BLaER1 treated with 17β-estradiol and CSF1 and Interleukin-3, amounts not matched to agents 10 nM and 100 nM (cell line): ENCODE measurements around the gene BGN.

Experiments used
- H3K27ac ChIP-seq, 11 experiments: shearing (Covaris generic); formaldehyde crosslinking; 2 replicates each; pipeline ENCODE4 v1.8.1; 2022
- H3K27me3 ChIP-seq, 11 experiments: shearing (Covaris generic); formaldehyde crosslinking; 2 replicates each; pipeline ENCODE4 v1.8.1; 2022
- H3K36me3 ChIP-seq, 11 experiments: shearing (Covaris generic); formaldehyde crosslinking; 2 replicates each; pipeline ENCODE4 v1.8.1; 2022
- H3K4me1 ChIP-seq, 10 experiments: shearing (Covaris generic); formaldehyde crosslinking; 2 replicates each; pipeline ENCODE4 v1.8.1; 2022
- H3K4me2 ChIP-seq, 11 experiments: shearing (Covaris generic); formaldehyde crosslinking; 2 replicates each; pipeline ENCODE4 v1.8.1; 2022
- H3K4me3 ChIP-seq, 10 experiments: shearing (Covaris generic); formaldehyde crosslinking; 2 replicates each; pipeline ENCODE4 v1.8.1; 2022
- H3K9ac ChIP-seq, 11 experiments: shearing (Covaris generic); formaldehyde crosslinking; 2 replicates each; pipeline ENCODE4 v1.8.1; 2022
- H3K9me3 ChIP-seq, 11 experiments: shearing (Covaris generic); formaldehyde crosslinking; replicated peaks in 1 of 11; 2 replicates each; pipeline ENCODE4 v1.8.1; 2022
- H4K20me1 ChIP-seq, 11 experiments: shearing (Covaris generic); formaldehyde crosslinking; 2 replicates each; pipeline ENCODE4 v1.8.1; 2022
- Cebpa-rat ChIP-seq, 11 experiments: shearing (Covaris generic); IDR thresholded peaks; 2 replicates each; pipeline ENCODE4 v1.8.1; 2022

Gene BGN

DNA sequence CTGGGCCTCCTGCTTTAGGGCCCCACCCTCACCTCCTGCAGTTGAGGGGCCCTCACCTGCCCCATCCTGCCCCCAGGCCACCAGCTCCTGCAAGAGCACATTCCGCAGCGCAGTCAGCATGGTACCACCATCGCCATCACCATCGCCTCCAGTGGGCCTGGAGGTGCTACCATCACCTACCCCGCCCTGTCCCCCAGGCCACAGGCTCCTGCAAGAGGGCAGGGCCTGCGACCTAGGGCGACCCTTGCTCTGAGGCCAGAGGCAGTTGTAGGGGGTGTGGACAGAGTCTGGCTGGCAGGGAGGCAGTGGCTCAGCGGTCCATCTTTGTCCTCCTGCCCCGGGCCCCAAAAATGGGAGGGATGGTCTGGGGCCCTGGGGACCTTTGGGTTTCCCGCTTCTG, 20.5 kb upstream of the BGN start:
- H3K4me2 ChIP-seq = peak overlapping the region; percentile 41 to 60 (median 51); a peak in 17 of 22 replicates
- H3K27ac ChIP-seq = peak overlapping the region in 4 of 11 experiments; percentile 28 to 45 (median 36); a peak in 3 of 22 replicates
- peaks cover 5 to 61% (median 35%) of the 10 kb centered on the region in 11 experiments; a peak in 18 of 22 replicates for H3K27me3 ChIP-seq
- TF ChIP-seq Cebpa-rat (IDR thresholded peaks at IDR 0.05) = no peak
- H4K20me1 ChIP-seq = peaks cover 0 to 9% (median 6%) of the 10 kb centered on the region in 11 experiments; a peak in 11 of 22 replicates
- H3K9me3 ChIP-seq = peaks cover 0 to 4% (median 0%) of the 10 kb centered on the region in 11 experiments; a peak in 4 of 22 replicates
- no peak overlapping the region for H3K9ac ChIP-seq
- no peak overlapping the region for H3K4me3 ChIP-seq
- no peaks in the 10 kb centered on the region for H3K36me3 ChIP-seq
- peaks cover 4 to 62% (median 45%) of the 10 kb centered on the region in 10 experiments for H3K4me1 ChIP-seq

DNA sequence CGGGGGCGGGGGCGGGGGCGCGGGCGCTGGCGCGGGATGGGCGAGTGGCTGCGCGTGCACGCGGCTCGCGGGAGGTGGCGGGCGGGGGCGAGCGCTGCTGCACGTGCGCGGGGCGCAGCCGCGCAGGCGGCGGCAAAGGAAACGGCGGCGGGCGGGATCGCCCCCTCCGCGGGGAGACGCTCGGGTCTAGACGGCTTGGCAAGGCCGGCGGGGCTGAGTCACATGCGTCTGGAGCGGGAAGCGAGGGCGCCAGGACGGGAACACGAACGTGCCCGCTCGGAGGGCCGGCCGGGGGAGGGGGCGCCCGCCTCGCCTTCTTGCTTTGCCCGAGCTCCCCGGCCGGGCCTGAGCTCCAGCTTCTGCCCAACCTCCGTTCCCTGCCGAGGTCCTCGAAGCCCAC, 20.1 kb upstream of the BGN start:
- peak overlapping the region in 5 of 10 experiments; percentile 17 to 52 (median 44); a peak in 7 of 20 replicates for H3K4me3 ChIP-seq
- peaks cover 0 to 4% (median 0%) of the 10 kb centered on the region in 11 experiments; a peak in 4 of 22 replicates for H3K9me3 ChIP-seq
- TF ChIP-seq Cebpa-rat (IDR thresholded peaks at IDR 0.05) = no peak
- peaks cover 0 to 63% (median 42%) of the 10 kb centered on the region in 10 experiments; a peak in 17 of 20 replicates for H3K4me1 ChIP-seq
- peak overlapping the region; percentile 54 to 77 (median 73) for H3K4me2 ChIP-seq
- H3K27me3 ChIP-seq = peaks cover 5 to 64% (median 35%) of the 10 kb centered on the region in 11 experiments; a peak in 18 of 22 replicates
- no peaks in the 10 kb centered on the region for H3K36me3 ChIP-seq
- H3K9ac ChIP-seq = peak overlapping the region in 8 of 11 experiments; percentile 23 to 75 (median 60); a peak in 10 of 22 replicates
- peak overlapping the region in 8 of 11 experiments; percentile 29 to 77 (median 66); a peak in 15 of 22 replicates for H3K27ac ChIP-seq
- peaks cover 0 to 5% (median 1%) of the 10 kb centered on the region in 11 experiments; a peak in 8 of 22 replicates for H4K20me1 ChIP-seq

DNA sequence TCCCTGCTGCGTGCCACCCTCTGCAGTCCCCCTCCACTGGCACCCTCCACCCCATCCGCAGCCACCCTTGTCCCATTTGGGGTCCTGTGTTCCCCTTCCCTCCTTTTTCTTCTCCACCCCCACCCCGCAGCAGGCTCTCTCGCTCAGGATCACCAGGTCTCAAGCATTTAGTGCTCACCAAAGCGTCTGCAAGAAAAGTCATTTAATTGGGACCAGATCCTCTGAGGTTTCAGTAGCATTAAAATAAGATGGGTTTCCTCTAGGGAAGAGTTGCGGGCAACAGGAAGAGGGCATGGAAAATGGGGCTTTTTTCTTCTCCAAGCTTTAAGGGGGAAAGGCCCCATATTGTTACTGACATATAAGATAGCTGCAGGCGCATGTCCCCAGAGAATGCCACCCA, 19.5 kb upstream of the BGN start:
- Histone ChIP-seq H4K20me1 (no peaks in the 10 kb centered on the region; a peak in 3 of 22 replicates), H3K4me2 (peak overlapping the region; percentile 54 to 77 (median 73)), H3K36me3 (no peaks in the 10 kb centered on the region), H3K9me3 (peaks cover 0 to 4% (median 0%) of the 10 kb centered on the region in 11 experiments; a peak in 4 of 22 replicates), H3K9ac (peak overlapping the region in 6 of 11 experiments; percentile 23 to 75 (median 70); a peak in 9 of 22 replicates), H3K27ac (peak overlapping the region in 8 of 11 experiments; percentile 29 to 77 (median 66); a peak in 13 of 22 replicates), H3K4me1 (peaks cover 0 to 69% (median 48%) of the 10 kb centered on the region in 10 experiments; a peak in 17 of 20 replicates), H3K4me3 (peak overlapping the region in 3 of 10 experiments; percentile 44 to 52 (median 47); a peak in 4 of 20 replicates), H3K27me3 (peaks cover 5 to 68% (median 35%) of the 10 kb centered on the region in 11 experiments; a peak in 18 of 22 replicates)
- TF ChIP-seq Cebpa-rat (IDR thresholded peaks at IDR 0.05) = no peak

DNA sequence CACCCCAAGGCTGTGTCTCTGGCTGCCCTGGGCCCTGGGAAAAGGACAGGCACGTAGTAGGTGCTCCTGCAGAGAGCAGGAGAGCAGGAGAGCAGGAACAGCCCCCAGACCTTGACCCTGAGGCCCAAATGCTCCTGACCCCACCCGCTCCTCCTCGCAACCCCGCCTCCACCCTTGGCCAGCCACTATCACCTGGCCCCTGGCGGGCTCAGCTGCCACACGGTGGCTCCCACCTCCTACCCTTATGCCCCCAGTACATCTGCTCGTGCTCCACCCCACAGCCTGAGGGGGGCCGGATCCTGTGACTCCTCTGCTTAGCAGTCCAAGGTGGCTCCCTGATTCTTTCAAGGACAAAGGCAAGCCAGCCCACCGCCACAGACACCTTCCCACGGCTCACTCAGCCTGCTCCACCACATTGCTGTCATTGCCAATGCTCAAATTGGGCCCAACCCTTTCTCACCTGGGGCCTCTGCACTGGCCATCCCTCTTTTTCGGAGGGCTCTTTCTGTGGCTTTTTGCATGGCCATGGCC, 19.0 kb upstream of the BGN start:
- H3K27ac ChIP-seq = peak overlapping the region in 4 of 11 experiments; percentile 71 to 77 (median 74); a peak in 6 of 22 replicates

DNA sequence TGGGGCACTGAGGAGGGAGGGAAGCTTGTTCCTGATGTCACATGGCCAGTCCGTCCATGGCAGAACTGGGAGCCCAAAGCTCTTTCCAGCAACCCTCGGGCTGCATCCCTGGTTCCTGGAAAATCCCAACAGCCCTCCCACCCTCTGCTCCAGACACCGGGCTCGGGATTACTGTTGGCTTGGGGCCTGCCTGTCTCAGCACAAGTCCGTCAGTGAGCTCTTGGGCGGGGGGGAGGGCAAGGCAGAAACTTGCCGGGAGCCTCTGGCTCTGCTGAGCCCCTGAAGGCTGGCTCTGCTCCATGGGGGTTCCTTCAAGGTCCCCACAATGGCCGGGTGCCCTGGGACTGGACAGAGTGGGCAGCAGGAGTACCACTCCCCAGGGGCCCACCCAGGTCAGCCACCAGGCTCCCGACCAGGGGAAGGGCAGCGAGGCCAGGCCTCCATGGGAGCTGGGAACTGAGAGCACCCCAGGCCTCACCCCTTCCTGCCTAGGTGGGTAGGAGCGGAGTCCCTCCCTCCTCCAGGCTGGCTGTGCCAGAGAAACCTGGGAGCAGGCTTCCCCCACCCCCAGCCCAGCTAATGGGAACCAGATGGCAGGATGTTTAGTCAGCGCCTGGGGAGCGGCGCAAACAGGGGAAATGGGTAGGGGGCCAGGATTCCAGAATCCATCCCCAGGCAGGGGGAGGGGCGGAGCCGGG, 18.0 kb upstream of the BGN start:
- Histone ChIP-seq H3K4me2 (peak overlapping the region in 6 of 11 experiments; percentile 22 to 75 (median 72); a peak in 8 of 22 replicates), H3K4me3 (no peak overlapping the region), H3K4me1 (peaks cover 0 to 76% (median 55%) of the 10 kb centered on the region in 10 experiments; a peak in 17 of 20 replicates), H3K9me3 (peaks cover 0 to 4% (median 0%) of the 10 kb centered on the region in 11 experiments; a peak in 3 of 22 replicates), H4K20me1 (peaks cover 0 to 5% (median 0%) of the 10 kb centered on the region in 11 experiments; a peak in 4 of 22 replicates), H3K9ac (no peak overlapping the region), H3K27ac (no peak overlapping the region; a peak in 1 of 22 replicates), H3K27me3 (peaks cover 5 to 76% (median 35%) of the 10 kb centered on the region in 11 experiments; a peak in 18 of 22 replicates), H3K36me3 (no peaks in the 10 kb centered on the region)
- TF ChIP-seq Cebpa-rat (IDR thresholded peaks at IDR 0.05) = no peak

More for the DNA sequence above, 19.0 kb upstream of the BGN start:
- peaks cover 0 to 4% (median 0%) of the 10 kb centered on the region in 11 experiments; a peak in 4 of 22 replicates for H3K9me3 ChIP-seq
- H3K9ac ChIP-seq = peak overlapping the region in 3 of 11 experiments; percentile 7 to 75 (median 72); a peak in 2 of 22 replicates
- peaks cover 0 to 74% (median 53%) of the 10 kb centered on the region in 10 experiments; a peak in 17 of 20 replicates for H3K4me1 ChIP-seq
- no peaks in the 10 kb centered on the region for H3K36me3 ChIP-seq
- no peak for TF ChIP-seq Cebpa-rat (IDR thresholded peaks at IDR 0.05)
- peak overlapping the region in 9 of 11 experiments; percentile 54 to 77 (median 73); a peak in 17 of 22 replicates for H3K4me2 ChIP-seq
- H4K20me1 ChIP-seq = peaks cover 0 to under 1% (median 0%) of the 10 kb centered on the region in 11 experiments; a peak in 4 of 22 replicates
- peaks cover 5 to 73% (median 40%) of the 10 kb centered on the region in 11 experiments; a peak in 18 of 22 replicates for H3K27me3 ChIP-seq
- H3K4me3 ChIP-seq = no peak overlapping the region

DNA sequence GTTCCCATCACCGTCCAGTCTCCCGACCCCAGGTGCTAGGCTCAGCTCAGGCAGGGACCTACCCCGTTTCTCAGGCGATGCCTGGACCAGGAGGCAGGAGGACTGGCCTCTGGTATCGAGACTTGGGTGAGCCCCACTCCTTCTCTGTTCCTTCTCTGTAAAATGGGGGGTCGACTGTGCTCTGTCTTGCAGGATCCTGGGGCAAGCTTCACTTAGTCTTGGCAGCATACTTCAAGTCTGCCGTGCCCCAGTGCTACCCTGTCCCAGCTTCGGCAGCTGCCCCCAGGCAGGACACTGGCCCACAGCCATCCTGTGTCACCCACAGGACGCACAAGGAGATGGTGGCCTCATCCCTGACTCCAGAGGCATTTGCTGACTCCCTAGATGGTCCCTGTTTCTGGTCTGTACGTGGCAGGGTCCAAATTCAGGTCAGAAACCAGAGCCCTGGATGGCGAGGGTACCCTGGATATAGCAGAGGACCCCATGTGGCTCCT, 17.4 kb upstream of the BGN start:
- H3K27me3 ChIP-seq = peaks cover 5 to 82% (median 40%) of the 10 kb centered on the region in 11 experiments; a peak in 19 of 22 replicates
- no peak overlapping the region; a peak in 1 of 22 replicates for H3K27ac ChIP-seq
- peaks cover 0 to 80% (median 60%) of the 10 kb centered on the region in 10 experiments; a peak in 17 of 20 replicates for H3K4me1 ChIP-seq
- no peak overlapping the region for H3K9ac ChIP-seq
- H3K4me2 ChIP-seq = peak overlapping the region in 5 of 11 experiments; percentile 7 to 28 (median 22); a peak in 5 of 22 replicates
- H4K20me1 ChIP-seq = peaks cover 0 to 5% (median 0%) of the 10 kb centered on the region in 11 experiments; a peak in 4 of 22 replicates
- H3K36me3 ChIP-seq = no peaks in the 10 kb centered on the region
- no peak overlapping the region for H3K4me3 ChIP-seq
- TF ChIP-seq Cebpa-rat (IDR thresholded peaks at IDR 0.05) = no peak
- peaks cover 0 to 4% (median 0%) of the 10 kb centered on the region in 11 experiments; a peak in 3 of 22 replicates for H3K9me3 ChIP-seq

DNA sequence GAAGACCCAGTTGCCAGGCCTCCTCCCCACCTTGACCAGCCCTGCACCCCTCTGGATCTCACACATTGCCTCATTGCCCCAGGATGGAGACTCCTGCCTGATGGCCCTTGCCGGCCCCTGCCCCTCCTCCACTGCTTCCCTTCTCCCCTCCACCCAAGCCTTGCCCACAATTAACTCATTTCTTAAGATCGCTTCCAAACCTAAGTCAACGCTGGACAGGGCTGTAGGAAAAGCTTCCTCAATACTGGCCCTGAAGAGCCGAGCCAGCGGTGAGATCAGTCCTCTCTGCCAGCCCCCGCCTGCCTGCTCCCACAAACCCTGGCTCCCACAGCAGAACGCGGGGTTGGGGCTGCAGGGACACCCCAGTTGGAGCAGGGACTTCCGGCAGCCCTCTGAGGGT, 16.9 kb upstream of the BGN start:
- H3K4me3 ChIP-seq = no peak overlapping the region
- H3K27me3 ChIP-seq = peaks cover 5 to 85% (median 43%) of the 10 kb centered on the region in 11 experiments; a peak in 19 of 22 replicates
- H3K27ac ChIP-seq = no peak overlapping the region
- H3K9me3 ChIP-seq = peaks cover 0 to 4% (median 0%) of the 10 kb centered on the region in 11 experiments; a peak in 3 of 22 replicates
- H3K9ac ChIP-seq = no peak overlapping the region
- peaks cover 0 to 83% (median 65%) of the 10 kb centered on the region in 10 experiments; a peak in 17 of 20 replicates for H3K4me1 ChIP-seq
- no peak overlapping the region; a peak in 1 of 22 replicates for H3K4me2 ChIP-seq
- no peaks in the 10 kb centered on the region for H3K36me3 ChIP-seq
- H4K20me1 ChIP-seq = peaks cover 0 to 9% (median 0%) of the 10 kb centered on the region in 11 experiments; a peak in 4 of 22 replicates
- TF ChIP-seq Cebpa-rat (IDR thresholded peaks at IDR 0.05) = no peak

- no peak overlapping the region for H3K4me3 ChIP-seq
- peaks cover 10 to 87% (median 51%) of the 10 kb centered on the region in 11 experiments; a peak in 20 of 22 replicates for H3K27me3 ChIP-seq
- H3K9me3 ChIP-seq = peaks cover 0 to 4% (median 0%) of the 10 kb centered on the region in 11 experiments; a peak in 2 of 22 replicates
- peaks cover 0 to 87% (median 72%) of the 10 kb centered on the region in 10 experiments; a peak in 17 of 20 replicates for H3K4me1 ChIP-seq
- H3K36me3 ChIP-seq = no peaks in the 10 kb centered on the region
- H3K9ac ChIP-seq = no peak overlapping the region
- no peak overlapping the region for H3K27ac ChIP-seq
- peak overlapping the region in 1 of 11 experiments; percentile 48; a peak in 2 of 22 replicates for H3K4me2 ChIP-seq
- no peak for TF ChIP-seq Cebpa-rat (IDR thresholded peaks at IDR 0.05)
- peaks cover 0 to 14% (median 0%) of the 10 kb centered on the region in 11 experiments; a peak in 4 of 22 replicates for H4K20me1 ChIP-seq
These were observed 16.0 kb upstream of the BGN start for GRCh38 chrX:153478746-153479145.
